ENCODE results near the gene ANO10.

GRCh38 chr3:43340403-43340802, 281.4 kb downstream of the ANO10 start:
- TF ChIP-seq MAX (IDR thresholded peaks at IDR 0.05) = no peak
- TF ChIP-seq REST (IDR thresholded peaks at IDR 0.05; ENCODE audit: low read depth) = no peak
- no peak for TF ChIP-seq CREB1 (IDR thresholded peaks at IDR 0.05; ENCODE audit: low read depth)
- TF ChIP-seq TAF1 (IDR thresholded peaks at IDR 0.05; ENCODE audit: low read depth) = no peak
- TF ChIP-seq EP300 (IDR thresholded peaks at IDR 0.05; ENCODE audit: borderline replicate concordance) = no peak
- no peak for TF ChIP-seq CEBPB (IDR thresholded peaks at IDR 0.05)
- TF ChIP-seq USF1 (IDR thresholded peaks at IDR 0.05) = no peak
- no peak for TF ChIP-seq EGR1 (IDR thresholded peaks at IDR 0.05)
